Fibroblast of lung (primary cell): ENCODE measurements around the gene RIT2.

ENCODE experiments used
- CTCF ChIP-seq, 2 donors: IDR thresholded peaks in 1 of 2; conservative IDR thresholded peaks in 1 of 2; 1 replicate in 1 of 2; 2 replicates in 1 of 2; pipeline ENCODE4 v1.5.1; 2011 to 2012; ENCODE audit warnings: low read length in 2 of 2, control low read depth in 1 of 2, inconsistent platforms in 1 of 2, low read depth in 1 of 2, mild to moderate bottlenecking in 1 of 2
- EZH2 ChIP-seq: IDR thresholded peaks from 2 replicates; pipeline ENCODE4 v1.5.1; 2012; ENCODE audit warnings: low read length, control low read depth, mild to moderate bottlenecking; ENCODE audit errors: missing control alignments

DNA sequence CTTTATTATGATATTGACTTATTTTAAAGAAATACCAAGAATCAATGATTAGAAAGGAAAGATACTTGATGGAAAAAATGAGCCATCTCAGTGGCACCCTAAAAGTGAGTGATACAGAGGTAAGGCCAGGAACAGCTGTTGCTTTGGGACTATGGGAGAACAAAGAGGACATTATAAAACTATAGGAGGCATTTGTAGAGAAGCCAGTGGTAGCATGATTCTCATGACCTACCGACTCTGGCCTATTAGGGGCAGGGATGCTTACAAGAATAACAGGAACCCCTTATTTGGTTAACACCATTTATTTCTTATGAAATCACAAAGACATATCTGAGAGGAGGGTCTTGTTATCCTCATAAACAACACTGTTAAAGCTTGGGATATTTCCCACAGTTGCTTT is 162.2 kb downstream of the RIT2 start:
- no peak for TF ChIP-seq CTCF (conservative IDR thresholded peaks at IDR 0.05 in 1 of 2, IDR thresholded peaks at IDR 0.05 in 1 of 2; ENCODE audit: low read depth in 1 of 2, low read length in 2 of 2)
- no peak for TF ChIP-seq EZH2
